ENCODE results near the gene GRN.
"Not testable (repeated sequence)": the region's sequence is repeated elsewhere in the genome, so short reads cannot be mapped to it uniquely, and the experiment has no call there.

GRN gene

DNA sequence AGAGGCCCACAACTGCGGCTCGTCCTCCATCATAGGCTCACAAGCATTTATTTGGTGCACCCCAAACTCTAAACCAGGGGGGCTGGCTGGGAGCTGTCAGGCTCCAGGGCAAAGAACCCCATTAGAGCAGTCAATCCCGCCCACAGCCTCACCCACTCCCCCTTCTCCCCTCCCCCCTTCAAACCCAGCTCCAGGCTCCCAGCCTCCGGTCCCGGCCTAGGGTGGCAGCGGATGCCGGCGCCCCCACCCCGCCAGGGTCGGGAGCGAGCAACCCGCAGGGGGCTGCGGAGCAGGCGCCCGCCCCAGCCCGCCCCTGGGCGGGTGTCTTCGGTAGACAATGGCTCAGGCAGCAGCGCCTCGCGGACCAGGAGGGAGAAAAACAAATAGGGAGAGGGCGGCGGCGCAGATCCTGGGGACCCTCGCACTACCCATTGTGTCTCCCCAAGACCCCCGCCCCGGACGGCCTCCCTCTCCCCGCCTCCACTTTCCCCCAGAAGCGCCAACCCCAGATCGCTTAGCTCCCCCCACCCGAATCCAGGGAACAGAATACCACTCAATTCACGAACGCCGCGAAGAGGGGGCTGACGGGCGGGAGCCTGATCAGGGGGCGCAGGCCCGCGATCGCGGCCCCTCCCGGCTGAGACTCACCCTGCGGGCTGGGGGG is 18.0 kb downstream of the GRN start:
- peak; percentile 76 for DNase-seq

DNA sequence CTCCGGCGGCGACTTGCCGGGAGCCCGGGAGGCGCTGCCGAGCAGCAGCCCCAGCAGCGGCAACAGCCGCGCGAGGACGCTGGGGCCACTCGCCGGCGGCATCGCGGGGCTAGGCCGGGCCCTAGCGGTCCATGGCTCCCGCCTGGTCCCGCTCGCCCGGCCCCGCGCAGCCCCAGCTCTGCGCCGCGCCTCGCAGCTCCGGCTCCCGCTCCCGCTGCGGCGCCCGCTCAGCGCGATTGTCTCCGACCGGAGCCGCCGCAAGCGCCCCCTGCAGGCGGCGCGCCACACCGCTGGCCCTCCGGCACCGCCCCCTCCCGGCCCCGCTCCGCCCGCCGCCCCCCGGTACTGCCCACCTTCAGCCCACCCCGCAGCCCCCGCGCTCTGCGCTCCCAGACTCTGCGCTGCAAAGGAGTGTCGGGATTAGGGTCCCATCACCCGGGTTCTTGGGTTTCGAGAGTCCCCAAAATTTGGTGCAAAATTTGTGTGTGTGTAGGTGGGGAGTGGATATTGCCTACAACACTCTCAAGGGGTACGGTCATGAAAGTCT is 18.6 kb downstream of the GRN start, which contains the start of gene FAM171A2:
Gene FAM171A2 (minus strand): TSS at position 241 of the 547 bp plus-strand sequence. CDS start 139 bp downstream, at position 102.
- peak; percentile 71 for DNase-seq

DNA sequence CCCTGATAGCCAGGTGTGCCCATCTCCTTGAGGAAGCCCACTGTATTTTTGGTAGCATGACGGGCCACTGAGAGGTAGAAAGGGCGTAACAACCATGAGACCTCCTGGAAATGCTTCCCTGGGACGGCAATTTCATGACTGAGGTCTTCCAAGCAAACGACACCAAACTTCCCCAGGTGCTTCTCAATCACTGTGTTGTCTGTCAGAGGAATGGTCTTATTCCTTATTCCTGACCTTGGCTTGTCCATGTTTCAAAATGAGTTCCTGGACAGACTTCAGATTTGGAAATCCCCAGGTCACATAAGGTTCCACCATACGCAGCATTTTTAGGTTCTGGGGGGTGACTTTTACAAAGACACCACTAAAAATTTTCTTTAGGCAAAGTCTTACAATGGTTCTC is 19.9 kb downstream of the GRN start:
- DNase-seq: not testable (repeated sequence)

DNA sequence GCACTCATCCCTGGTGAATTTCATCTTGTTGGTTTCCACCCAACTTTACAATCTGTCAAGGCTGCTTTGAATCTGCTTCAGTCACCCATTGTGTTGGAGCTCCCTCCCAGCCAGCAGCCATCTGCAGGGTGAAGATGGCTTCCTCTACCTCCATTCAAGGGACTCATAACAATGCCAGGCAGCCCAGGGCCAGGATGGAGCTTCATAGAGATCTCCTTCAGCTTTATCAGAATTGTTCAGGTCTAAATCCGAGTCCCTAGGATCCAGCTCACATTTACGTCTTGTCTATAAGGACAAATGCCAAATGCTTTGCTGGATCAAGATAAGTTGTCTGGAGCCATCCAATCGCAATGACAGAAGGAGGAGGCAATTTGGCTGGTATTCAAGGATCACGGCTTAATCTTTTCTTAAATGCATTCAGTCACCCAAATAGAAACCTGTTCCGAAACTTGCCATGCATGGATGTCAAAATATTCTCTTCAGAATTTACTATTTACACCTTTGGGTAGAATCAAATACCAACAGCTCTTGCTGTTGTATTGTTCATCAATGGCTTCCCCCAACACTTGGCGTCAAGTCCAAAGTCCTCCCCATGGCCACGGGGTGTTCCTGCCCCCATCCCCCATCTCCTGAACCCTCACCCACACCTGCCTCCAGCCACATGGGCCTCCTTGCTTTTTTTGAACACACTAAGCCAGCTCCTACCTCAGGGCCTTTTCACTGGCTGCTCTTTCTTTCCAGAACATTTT is 22.3 kb downstream of the GRN start:
- no peak for DNase-seq

DNA sequence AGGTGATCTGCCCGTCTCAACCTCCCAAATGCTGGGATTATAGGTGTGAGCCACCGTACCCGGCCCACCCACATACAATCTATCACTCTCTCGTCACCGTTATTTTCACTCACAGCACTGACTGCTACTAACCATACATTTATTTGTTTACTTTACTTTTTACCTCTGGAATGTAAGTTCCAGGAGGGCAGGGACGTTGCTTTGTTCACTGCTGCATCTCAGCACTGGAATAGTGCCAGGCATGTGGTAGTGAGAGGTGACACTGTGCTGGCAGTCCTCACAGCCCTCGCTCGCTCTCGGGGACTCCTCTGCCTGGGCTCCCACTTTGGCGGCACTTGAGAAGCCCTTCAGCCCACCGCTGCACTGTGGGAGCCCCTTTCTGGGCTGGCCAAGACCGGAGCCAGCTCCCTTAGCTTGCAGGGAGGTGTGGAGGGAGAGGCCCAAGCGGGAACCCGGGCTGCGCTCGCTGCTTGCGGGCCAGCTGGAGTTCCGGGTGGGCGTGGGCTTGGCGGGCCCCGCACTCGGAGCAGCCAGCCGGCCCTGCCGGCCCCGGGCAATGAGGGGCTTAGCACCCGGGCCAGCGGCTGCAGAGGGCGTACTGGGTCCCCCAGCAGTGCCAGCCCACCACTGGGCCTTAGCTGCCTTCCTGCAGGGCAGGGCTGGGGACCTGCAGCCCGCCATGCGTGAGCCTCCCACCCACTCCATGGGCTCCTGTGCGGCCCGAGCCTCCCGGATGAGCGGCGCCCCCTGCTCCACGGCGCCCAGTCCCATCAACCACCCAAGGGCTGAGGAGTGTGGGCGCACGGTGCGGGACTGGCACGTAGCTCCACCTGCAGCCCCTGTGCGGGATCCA is 23.5 kb downstream of the GRN start:
- not testable (repeated sequence) for DNase-seq

DNA sequence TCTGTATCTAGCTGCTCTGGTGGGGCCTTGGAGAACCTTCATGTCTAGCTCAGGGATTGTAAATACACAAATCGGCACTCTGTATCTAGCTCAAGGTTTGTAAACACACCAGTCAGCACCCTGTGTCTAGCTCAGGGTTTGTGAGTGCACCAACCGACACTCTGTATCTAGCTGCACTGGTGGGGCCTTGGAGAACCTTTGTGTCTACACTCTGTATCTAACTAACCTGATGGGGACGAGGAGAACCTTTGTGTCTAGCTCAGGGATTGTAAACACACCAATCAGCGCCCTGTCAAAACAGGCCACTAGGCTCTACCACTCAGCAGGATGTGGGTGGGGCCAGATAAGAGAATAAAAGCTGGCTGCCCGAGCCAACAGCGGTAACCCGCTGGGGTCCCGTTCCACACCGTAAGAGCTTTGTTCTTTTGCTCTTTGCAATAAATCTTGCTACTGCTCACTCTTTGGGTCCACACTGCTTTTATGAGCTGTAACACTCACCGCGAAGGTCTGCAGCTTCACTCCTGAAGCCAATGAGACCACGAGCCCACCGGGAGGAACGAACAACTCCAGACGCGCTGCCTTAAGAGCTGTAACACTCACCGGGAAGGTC is 24.4 kb downstream of the GRN start:
- DNase-seq: not testable (repeated sequence)

DNA sequence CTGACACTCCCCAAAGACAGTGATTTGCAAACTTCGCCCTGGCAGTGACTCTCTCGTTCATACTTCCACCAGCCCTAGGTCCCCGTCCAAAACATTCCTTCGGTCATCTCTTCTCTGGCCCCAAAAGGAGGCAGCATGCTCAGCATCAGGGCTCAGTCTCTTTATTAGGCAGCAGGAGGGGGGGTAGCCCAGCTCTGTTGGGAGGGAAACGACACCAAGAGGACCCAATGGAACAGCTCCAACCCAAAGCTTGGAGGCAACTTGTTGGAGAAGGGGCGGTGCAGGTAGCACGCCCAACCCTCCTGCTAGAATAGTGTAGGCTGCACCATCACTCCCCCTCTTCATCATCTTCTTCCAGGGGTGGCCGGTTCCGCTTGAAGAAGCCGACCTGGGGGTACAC is 26.9 kb downstream of the GRN start:
- DNase-seq: no peak

DNA sequence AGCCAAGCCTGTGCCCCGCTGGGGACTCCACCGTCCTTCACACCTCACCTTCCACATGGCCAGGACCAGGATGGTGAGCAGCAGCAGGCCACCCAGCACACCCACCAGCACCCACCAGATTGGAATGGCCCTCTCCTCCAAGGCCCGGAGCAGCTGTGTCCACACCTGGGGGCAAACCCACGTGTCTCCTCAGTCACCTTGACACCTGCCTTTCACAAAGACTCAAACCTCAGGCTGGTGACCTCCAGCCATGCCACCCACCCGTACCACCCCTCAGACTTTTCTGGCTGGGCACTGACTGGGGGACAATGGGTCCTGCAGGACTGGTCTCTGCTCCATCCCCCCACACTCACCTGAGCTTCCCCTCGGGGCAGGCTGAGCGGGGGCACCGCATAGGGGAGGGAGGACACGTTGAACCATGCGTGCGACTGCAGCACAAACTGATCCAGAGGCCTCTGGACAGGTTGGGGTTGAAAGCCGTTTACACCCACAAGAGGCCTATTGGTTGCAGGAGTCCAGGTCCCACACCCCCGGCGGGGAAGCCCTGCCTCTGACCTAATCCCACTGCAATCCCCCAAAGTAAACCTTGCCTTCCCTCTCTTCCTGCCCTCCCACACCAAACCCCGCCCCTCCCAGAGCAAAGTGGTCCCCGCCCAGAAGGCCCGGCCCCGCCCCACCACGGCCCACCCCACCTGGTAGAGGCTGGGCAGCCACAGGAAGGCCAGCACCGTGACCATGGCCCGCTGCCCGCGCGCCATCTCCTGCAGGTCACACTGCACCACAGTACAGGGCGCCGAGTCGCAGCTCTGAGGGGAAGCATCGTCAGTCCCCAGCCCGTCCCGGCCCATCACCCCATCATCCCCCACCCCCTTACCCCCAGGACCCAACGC is 29.4 kb downstream of the GRN start:
- no peak for DNase-seq

DNA sequence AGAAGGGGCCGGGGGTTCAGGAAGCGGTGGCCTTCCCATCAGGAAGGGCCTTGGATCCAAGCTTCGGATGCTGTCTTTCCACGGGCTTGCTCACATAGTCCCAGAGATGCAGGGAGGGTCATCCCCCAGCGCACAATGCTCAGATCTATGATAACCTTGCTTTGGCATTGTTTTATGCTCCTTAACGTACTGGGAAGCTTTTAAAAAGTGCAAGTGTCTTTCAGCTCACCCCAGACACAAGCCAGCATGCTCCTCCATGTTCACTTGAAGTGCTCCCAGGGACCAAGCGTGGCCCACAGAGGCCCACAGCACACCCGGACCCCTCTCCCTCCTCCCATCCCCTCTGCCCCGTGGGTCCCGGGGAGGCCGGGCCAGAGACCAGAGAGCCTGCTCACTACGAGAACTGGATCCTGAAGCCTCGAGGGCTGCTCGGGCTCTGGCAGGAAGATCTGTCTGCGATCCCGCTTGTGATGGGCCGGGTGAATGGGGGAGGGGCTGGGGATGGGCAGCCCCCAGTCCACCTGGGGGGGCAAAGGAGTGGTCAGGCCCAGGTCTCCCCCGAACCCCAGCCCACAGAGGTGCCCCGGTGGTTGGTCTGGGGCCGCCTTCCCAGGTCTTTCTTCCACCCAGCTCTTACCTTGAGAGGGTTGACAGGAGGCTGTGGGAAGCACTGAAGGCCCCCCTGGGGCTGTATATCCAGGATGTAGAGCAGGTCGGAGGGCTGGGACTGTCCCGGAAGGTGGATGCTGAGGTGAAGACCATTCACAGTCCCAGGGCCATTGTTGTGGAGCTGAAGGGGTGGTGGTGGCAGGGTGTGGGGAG is 30.3 kb downstream of the GRN start:
- DNase-seq: no peak

DNA sequence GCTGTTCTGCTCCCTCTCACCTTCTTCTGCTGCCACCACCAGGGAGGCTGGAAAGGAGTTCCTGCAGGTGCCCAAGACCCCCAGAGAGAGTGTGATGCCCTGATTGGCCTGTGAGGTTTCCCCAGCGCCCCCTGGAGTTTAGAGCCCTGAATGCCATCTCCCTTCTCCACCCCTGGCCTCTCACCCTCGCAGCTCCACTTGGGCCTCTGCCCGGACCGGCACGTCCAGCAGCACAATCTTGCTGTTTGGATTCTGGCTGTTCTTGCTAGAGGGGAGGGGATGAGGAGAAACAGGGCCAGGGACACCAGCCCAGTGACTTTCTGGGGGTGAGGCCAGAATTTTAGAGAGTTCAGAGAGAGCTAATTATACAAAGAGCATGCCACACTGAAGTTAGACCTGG is 31.0 kb downstream of the GRN start:
- DNase-seq: peak; percentile 61

DNA sequence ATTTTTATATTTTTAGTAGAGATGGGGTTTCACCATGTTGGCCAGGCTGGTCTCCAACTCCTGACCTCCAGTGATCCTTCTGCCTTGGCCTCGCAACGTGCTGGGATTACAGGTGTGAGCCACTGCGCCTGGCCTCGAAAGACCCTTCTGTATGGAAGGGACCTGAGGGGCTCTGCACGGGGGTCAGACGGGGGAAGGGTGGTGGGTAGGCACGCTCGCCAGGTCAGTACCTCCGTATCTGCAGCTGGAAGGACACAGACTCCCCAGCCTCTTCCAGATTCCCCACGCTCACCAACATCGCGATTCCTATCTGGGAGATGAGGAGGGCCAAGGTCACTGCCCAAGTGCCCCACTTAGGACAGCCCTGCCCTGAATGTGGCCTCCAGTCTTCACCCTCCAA is 31.7 kb downstream of the GRN start:
- no peak for DNase-seq

DNA sequence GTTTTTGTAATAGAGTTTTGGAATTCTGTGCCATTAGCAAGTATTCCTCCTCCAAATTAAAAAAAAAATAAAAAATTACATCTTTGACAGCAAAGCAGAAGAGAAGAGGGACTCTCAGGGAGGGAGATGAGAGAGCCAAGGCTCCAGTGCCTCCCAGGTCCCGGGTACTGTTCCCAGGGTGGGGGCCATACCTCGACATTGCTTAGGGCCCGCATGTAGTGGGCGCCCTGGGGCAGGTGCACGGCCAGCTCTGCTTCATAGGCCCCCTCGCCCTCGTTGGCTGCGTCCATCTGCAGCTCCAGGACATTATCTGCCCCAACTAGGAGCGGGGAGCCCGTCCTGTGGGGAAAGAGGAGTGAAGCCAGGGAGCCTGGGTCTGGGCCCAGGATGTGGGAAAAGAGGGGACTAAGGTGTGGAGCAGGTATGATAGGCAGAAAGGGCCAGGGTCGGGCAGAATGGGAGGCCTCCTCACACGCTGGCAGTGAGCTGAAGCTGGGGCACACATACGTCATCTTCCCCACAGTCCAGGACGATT is 33.1 kb downstream of the GRN start:
- DNase-seq: no peak

DNA sequence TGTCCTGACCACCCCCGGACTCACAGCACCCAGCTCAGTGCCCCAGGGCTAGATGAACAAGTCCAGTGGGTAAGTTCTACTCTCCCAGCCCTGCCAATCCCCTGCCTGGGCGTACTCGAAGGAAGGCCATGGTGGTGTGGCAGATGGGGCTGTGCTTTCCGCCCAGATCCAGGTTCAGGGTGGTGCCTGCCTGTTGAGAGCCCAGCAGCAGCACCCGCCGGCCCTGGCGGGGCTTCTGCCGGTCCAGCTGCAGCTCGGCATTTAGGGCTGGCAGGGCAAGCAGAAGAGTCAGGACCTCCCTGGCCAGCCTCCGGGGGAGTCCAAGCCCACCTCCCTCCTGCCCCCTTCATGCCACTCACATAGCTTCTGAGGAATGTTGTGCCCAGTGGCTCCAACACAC is 34.8 kb downstream of the GRN start:
- no peak for DNase-seq

DNA sequence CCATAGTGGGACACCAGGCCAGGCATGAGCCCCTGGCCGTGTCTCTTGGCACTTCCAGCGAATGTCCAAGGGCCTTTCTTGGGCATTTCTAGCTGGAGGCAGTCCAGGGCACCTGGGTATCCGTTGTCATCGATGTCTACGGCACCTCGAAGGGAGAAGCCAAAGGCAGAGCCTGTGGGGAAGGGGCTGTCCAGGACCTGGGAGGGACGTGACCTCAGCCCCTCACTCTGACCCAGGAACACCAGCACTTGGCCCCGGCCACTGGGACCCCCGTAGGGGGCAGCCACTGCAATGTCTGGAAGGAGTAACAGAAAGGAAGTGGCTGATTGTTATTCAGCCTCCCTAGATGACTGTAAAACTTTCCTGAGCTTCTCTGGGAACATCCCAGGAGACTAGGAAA is 35.7 kb downstream of the GRN start:
- no peak for DNase-seq

DNA sequence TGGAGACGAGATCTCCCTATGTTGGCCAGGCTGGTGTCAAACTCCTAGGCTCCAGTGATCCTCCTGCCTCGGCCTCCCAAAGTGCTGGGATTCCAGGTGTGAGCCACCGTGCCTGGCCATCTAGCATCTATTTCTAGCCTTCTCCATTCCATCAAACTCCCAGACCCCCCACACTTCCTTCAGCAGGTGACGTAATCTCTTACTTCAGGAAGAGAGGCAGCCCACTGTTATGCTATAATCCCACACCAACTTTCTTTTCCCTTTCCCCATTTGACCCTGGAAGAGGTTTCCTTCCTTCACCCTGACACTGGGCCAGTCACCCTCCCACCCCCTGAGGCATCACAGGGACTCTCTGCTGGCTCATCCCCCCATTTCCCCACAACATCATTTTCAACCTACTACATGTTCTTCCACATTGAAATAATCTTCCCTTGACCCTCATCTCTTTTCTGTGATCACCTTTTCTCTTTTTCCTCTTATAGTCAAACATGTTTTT is 36.8 kb downstream of the GRN start:
- DNase-seq: no peak

DNA sequence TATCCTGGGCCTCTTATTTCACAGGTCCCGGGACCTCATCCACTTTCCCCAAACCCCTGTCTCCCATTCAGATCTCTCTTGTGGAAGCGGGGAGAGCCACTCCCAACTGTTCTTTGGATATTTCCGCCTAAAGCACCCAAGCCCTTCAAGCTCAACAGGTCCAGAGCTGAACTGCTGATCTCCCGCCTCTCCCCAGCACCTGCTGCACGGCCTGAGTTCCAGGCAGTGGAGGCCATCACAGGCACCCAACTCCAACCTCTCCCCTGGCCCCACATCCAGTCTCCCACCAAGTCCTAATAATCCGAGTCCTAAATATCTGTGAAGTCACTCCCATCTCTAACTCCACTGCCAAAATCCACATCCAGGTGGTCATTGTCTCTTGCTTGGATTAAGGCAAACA is 37.8 kb downstream of the GRN start:
- no peak for DNase-seq

DNA sequence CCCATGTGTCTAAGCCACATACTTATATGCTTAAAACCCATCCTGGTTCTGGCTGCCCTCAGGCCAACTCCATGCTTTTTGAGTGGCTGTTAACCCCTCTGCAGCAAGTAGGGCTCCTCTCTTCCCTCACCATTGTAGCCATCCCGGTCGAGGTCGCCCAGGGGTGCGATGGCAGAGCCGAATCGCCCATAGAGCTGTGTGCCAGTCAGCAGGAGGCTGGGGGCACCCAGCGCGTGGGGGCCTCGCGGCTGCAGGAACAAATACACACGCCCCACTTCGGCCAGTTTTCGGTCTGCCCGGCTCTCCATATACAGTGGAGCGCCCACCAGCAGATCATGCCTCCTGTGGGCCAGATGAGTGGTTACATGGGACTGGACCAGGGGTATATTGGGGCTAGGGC is 38.3 kb downstream of the GRN start:
- DNase-seq: no peak

DNA sequence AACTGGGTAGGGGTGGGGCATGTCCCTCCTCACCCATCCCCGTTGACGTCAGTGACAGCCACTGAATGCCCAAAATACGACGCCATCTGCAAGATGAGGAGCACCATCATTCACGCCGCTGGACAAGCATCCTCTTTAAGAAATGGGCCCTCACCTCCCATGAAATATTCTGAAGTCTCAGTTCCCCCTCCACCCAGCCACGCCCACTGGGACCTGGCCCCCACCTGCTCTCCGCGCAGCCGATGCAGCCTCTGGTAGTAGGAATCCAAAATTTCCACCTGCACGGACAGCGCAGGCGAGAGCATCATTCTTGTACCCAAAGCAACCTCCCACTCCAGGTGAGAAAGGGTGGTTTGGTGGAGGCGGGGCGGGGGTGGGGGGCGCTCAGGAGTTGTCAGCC is 38.8 kb downstream of the GRN start:
- no peak for DNase-seq

DNA sequence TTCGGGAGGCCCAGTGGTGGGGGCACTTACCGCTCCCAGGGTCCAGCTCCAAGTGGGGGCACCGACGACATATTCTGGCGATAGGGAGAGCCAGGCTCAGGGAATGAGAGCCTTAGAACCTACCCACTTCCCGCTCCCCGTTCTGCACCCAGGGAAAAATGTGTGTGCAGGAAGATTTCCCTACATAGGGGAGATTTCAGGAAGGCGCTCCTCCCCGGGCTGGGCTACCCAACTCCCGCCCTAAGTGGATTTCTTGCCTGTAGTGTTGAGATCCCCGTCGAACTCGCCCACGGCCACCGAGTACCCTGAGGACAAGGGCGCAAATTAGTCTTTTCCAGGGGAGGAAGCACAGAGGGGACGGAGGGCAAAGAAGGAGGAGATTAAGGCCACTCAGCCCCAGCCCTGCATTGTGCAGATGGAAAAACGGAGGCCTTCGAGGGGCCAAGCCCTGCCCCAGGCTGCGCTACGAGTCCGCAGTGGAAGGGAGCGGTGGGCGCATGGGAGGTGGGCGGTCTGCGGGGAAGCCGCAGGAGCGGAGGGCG is 39.2 kb downstream of the GRN start:
- DNase-seq: no peak

DNA sequence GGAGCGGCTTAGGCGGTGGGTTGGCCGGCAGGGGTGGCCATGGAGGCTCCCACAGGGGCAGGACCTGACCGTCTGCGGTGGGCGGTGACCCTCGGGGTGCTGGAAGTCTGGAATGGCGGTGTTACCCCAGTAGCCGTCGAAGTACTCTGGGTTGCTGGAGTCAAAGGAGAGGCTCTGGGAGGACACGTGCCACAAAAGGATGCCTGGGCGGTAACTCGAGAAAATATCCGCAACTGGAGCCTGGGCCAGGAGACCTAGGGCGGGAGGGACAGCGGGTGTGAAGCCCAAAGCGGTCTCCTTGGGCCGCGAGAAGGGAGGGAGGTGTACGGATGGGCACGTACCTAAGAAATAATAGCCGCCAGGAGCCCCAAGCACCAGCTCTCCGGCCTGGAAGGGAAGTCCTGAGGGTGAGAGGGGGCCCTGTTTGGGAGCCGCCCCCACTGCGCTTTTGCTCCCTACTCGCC is 39.8 kb downstream of the GRN start:
- peak; percentile 86 for DNase-seq

Data from retina (tissue), 1 donor.